AG09319 (cell line): ENCODE data around the gene SPATA31E1.

ENCODE experiments used
- DNase-seq: peaks from one replicate; pipeline ENCODE4 v3.0.0-alpha.2; 2010; ENCODE audit warnings: low read depth; ENCODE audit errors: extremely low read depth
- TF ChIP-seq, protein P1 (sequence below): IDR thresholded peaks from 2 replicates; pipeline ENCODE4 v1.5.1; 2011; ENCODE audit warnings: low read depth, mild to moderate bottlenecking, inconsistent platforms, low read length, moderate library complexity

Gene SPATA31E1

GRCh38 chr9:87878989-87879511, 3.6 kb upstream of the SPATA31E1 start:
- DNase-seq: peak; percentile 36

DNA sequence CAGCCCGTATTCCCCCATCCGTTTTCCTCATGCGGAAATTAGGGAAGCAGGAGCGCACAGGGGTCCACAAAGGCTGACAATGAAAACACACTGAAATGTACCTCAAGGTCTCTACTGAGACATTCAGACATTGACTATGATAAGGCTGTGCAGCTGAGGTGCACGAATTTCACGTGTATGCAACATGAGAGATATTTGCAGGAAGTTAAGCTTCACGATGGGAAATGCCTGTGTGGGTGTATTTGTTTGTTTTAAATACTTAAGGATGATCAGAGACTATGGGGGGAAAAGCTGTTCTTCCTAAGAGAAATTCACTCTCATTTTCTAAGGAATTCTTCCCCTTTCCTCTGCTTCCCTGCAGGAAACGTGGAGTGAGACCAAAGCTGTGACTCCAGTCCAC, 2.6 kb upstream of the SPATA31E1 start:
- DNase-seq: no peak
- TF ChIP-seq, protein P1, sequence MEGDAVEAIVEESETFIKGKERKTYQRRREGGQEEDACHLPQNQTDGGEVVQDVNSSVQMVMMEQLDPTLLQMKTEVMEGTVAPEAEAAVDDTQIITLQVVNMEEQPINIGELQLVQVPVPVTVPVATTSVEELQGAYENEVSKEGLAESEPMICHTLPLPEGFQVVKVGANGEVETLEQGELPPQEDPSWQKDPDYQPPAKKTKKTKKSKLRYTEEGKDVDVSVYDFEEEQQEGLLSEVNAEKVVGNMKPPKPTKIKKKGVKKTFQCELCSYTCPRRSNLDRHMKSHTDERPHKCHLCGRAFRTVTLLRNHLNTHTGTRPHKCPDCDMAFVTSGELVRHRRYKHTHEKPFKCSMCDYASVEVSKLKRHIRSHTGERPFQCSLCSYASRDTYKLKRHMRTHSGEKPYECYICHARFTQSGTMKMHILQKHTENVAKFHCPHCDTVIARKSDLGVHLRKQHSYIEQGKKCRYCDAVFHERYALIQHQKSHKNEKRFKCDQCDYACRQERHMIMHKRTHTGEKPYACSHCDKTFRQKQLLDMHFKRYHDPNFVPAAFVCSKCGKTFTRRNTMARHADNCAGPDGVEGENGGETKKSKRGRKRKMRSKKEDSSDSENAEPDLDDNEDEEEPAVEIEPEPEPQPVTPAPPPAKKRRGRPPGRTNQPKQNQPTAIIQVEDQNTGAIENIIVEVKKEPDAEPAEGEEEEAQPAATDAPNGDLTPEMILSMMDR: no peak

More at GRCh38 chr9:87878989-87879511, 3.6 kb upstream of the SPATA31E1 start:
- TF ChIP-seq, protein P1: no peak

DNA sequence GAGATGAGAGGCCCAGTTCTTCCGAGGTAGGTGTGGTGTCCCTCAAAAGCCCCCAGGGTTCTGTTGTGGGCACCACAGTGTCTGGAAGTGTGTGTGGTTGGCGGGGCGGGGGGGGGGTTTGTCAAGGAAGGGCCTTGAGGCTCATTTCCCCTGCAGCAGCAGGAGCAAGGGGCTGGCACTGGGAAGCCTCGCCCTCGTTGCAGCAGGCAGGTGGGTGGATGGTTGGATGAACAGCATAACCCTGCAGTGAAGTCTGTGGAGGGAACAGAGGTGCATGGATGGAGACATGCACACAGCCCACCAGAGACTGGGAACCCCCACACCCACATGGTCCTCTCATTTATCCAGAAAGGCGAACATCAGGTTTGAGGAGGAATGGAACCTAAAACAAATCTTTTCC, 2.0 kb upstream of the SPATA31E1 start:
- TF ChIP-seq, protein P1: no peak
- DNase-seq: no peak

DNA sequence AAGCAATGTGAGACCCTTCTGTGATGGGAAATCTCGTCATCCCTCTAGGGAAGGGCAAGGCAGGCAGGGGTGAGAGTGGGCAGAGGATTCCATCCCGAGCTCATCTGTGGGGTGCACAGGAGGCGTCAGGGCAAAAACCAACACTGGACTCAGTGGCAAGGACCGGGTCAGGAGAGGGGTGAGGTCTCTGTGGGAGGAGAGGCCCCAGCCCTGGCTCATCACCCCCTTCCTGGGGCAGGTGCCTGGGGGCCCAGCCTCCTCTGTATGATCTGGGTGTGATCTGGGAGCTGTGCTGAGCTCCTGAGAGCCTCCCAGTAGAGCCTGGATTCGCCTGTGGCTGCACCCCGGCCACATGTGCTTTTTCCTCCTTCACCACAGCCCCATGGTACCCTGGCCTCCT, 597 bp downstream of the SPATA31E1 start:
- TF ChIP-seq, protein P1: no peak
- DNase-seq: no peak

DNA sequence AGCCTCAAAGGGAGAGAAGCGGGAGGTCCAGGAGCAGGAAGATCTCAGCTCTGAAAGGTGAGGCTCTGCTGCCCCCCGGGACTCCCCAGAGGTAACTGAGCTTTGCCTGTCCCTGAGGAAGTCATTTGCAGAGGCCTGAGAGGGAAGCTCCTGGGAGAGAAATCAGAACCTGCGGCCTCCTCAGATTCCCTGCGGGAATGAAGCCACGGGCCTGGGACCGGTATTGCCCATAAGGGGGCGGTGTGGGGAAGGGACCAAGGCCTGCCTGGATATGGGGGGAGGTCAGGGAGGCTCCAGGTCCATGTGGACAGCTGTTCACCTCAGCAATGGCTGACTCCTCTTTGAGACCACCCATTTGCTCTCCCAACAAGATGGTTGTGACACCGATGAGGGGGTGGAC, 1.3 kb downstream of the SPATA31E1 start:
- DNase-seq: no peak
- TF ChIP-seq, protein P1: no peak; the same call in 1 of the 2 replicates

- TF ChIP-seq, protein P1: no peak
Measured at GRCh38 chr9:87884578-87885459, 2.1 kb downstream of the SPATA31E1 start.

DNA sequence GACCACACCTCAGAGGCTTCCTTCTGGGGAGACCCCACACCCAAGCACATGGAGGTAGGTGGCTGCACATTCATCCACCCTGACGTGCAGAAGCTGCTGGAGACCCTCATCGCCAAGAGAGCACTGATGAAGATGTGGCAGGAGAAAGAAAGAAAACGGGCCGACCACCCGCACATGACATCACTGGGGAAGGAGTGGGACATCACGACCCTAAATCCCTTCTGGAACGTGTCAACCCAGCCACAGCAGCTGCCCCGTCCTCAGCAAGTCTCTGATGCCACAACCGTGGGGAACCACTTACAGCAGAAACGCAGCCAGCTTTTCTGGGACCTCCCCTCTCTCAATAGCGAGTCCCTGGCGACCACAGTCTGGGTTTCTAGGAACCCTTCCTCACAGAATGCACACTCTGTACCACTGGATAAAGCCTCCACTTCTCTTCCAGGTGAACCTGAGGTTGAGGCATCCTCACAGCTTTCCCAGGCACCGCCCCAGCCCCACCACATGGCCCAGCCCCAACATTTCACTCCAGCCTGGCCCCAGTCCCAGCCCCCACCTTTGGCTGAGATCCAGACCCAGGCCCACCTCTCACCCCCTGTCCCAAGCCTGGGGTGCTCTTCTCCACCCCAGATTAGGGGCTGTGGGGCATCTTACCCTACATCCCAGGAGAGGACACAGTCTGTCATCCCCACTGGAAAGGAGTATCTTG, 3.0 kb downstream of the SPATA31E1 start:
- TF ChIP-seq, protein P1: no peak
- no peak for DNase-seq

More at GRCh38 chr9:87884578-87885459, 2.1 kb downstream of the SPATA31E1 start:
- no peak for DNase-seq
